Panc1 (cell line): Measurements from ENCODE around the gene TCP10L. TPM values are rescaled to one million over a fixed set of nuclear protein-coding genes. Genes with fewer than 3 reads are reported as not detected.
"Not testable (repeated sequence)": the region's sequence is repeated elsewhere in the genome, so short reads cannot be mapped to it uniquely, and the experiment has no call there.

Experiments used
- ATAC-seq: fragments of 200-7000 bp; cut with Tn5 transposase; 2 replicates; pipeline ENCODE4 v1.9.1; 2020; ENCODE audit warnings: mild to moderate bottlenecking, moderate library complexity
- BruUV-seq: library from RNA; stranded (reverse); fragments of 400-500 nt; replicated peaks from 2 replicates; lab custom pipeline; 2021; lab: Mats Ljungman, UMichigan
- CTCF ChIA-PET: fragments of 300-600 bp; sonication (Branson Sonifier 250); formaldehyde crosslinking; loops from one replicate; lab custom pipeline; 2022; ENCODE audit warnings: antibody characterized with exemption; lab: Charles Lee
- POLR2A ChIA-PET: fragments of 300-600 bp; sonication (Branson Sonifier 250); formaldehyde crosslinking; loops from one replicate; lab custom pipeline; 2022; ENCODE audit warnings: antibody characterized with exemption; lab: Charles Lee
- DNase-seq: peaks from one replicate; pipeline ENCODE4 v3.0.0-alpha.2; 2010; ENCODE audit warnings: low read depth, low spot score
- H3K27ac ChIP-seq: 2 replicates; pipeline ENCODE4 v1.5.1; 2011; ENCODE audit warnings: mild to moderate bottlenecking, low read length, inconsistent platforms
- H3K27me3 ChIP-seq: fragments of 200-500 bp; sonication (Bioruptor generic); 2 replicates; pipeline ENCODE4 v1.6.0; 2014; ENCODE audit warnings: low read length, inconsistent platforms; ENCODE audit not compliant: control insufficient read depth, insufficient read depth
- H3K36me3 ChIP-seq: fragments of 200-500 bp; sonication (Bioruptor generic); 2 replicates; pipeline ENCODE4 v1.5.1; 2014; ENCODE audit warnings: inconsistent platforms, mild to moderate bottlenecking, low read length, moderate library complexity; ENCODE audit not compliant: control insufficient read depth, insufficient read depth
- H3K4me1 ChIP-seq: 2 replicates; pipeline ENCODE4 v1.5.1; 2011; ENCODE audit warnings: inconsistent platforms, mild to moderate bottlenecking, low read length, moderate library complexity; ENCODE audit not compliant: control insufficient read depth, insufficient read depth
- H3K4me3 ChIP-seq, 2 experiments: 2 replicates each; pipeline ENCODE4 v1.5.1; 2011 to 2012; ENCODE audit warnings: low read depth in 2 of 2, low read length in 2 of 2, mild to moderate bottlenecking in 2 of 2, inconsistent platforms in 1 of 2, moderate library complexity in 1 of 2
- H3K9me3 ChIP-seq: fragments of 200-500 bp; sonication (Bioruptor generic); 2 replicates; pipeline ENCODE4 v1.5.1; 2014; ENCODE audit warnings: low read depth, mild to moderate bottlenecking, inconsistent platforms, low read length, moderate library complexity; ENCODE audit not compliant: control insufficient read depth, insufficient read depth
- CTCF ChIP-seq: fragments of 450-650 bp; IDR thresholded peaks from 2 replicates; pipeline ENCODE4 v1.5.1; 2017; ENCODE audit warnings: mild to moderate bottlenecking
- POLR2AphosphoS5 ChIP-seq: IDR thresholded peaks from 2 replicates; pipeline ENCODE4 v1.6.1; 2012; ENCODE audit warnings: mild to moderate bottlenecking, low read depth, low read length, moderate library complexity
- REST ChIP-seq, 2 experiments: IDR thresholded peaks; 2 replicates each; pipeline ENCODE4 v1.6.1; 2011 to 2012; ENCODE audit warnings: low read depth in 2 of 2, control low read depth in 1 of 2, low read length in 1 of 2, mild to moderate bottlenecking in 1 of 2, moderate library complexity in 1 of 2; ENCODE audit not compliant: insufficient read depth in 1 of 2
- SIN3A ChIP-seq: IDR thresholded peaks from 2 replicates; pipeline ENCODE4 v1.6.1; 2012; ENCODE audit warnings: low read depth, mild to moderate bottlenecking, low read length, moderate library complexity, borderline replicate concordance; ENCODE audit not compliant: insufficient read depth
- TCF7L2 ChIP-seq: IDR thresholded peaks from 2 replicates; pipeline ENCODE4 v1.6.1; 2011; ENCODE audit warnings: mild to moderate bottlenecking, low read depth, low read length, inconsistent platforms
- in situ Hi-C: cut with HindIII; loops from 2 replicates; pipeline ENCODE4 v1.10.0; 2016; ENCODE audit warnings: low sequenced_read_pairs, low pct_unique_long_range_greater_than_20kb
- intact Hi-C: fragments of 100-400 bp; cut with micrococcal nuclease; formaldehyde crosslinking; loops from one replicate; pipeline ENCODE4 v1.10.0; 2022; ENCODE audit not compliant: unreplicated experiment
- total RNA-seq: library from RNA; stranded (reverse); gene quantifications from one replicate; pipeline ENCODE4 v1.2.1, GENCODE V29; 2021; ENCODE audit not compliant: unreplicated experiment

Gene TCP10L
- total RNA-seq, 1 experiment from 2014 or later = 0.57 TPM

DNA sequence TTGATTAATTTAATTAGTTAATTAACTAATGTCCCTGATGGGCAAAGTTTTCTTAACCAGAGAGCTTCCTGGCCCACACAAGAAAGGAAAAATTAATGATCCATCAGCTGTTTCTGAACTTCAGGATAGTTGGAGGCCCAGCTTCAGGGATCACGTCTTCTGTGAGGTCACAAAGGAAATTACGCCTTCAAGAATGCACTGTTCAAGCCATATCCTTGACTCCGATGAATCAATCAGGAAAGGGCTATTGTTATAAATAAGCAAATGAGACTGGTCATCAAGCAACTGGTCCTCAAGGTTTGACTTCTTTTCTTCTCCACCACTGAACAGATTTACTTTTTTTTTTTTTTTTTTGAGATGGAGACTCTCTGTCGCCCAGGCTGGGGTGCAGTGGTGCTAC, 40.6 kb downstream of the TCP10L start:
- intact Hi-C loops (no loop called here), in situ Hi-C loops (no loop called here)
- ChIA-PET POLR2A (interaction anchor here (0.6 kb wide), 1 partner anchor 50 kb away, joined by 6 read pairs; no protein-coding TSS in a partner anchor), CTCF (no interaction called here)
- H3K4me3 ChIP-seq = no peak overlapping the region
- no peak overlapping the region for H3K27ac ChIP-seq
- H3K27me3 ChIP-seq = no peaks in the 10 kb centered on the region
- ATAC-seq (no peak), DNase-seq (no peak)
- no TSS peak for BruUV-seq
- no peaks in the 10 kb centered on the region for H3K36me3 ChIP-seq
- H3K4me1 ChIP-seq = no peaks in the 10 kb centered on the region
- no peaks in the 10 kb centered on the region for H3K9me3 ChIP-seq
- no peak for TF ChIP-seq POLR2AphosphoS5
- no peak for TF ChIP-seq REST (IDR thresholded peaks at IDR 0.05; ENCODE audit: insufficient read depth in 1 of 2, low read depth in 2 of 2, low read length in 1 of 2)
- TF ChIP-seq SIN3A = no peak
- no peak for TF ChIP-seq TCF7L2
- no peak for TF ChIP-seq CTCF

DNA sequence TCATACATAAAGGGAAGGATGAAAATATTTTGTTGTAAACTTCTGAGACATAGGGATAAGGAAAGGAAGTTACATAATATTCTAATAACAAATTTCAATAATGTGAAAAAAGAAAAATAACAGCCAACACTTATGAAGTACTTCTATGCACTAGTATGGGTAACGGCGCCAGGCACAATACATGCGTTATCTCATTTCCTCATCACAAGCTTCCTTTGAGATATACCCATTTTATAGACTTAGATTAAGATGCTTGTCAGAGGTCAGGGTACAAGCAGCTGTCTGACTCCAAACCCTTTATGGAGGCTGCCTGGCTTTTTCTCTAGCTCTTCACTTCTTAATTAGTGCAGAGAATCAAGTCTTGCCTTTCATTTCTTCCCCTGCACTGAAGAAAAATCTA, 41.3 kb downstream of the TCP10L start:
- in situ Hi-C loops (no loop called here), intact Hi-C loops (no loop called here)
- H3K27me3 ChIP-seq = no peaks in the 10 kb centered on the region
- ChIA-PET POLR2A (interaction anchor here (0.6 kb wide), 1 partner anchor 49 kb away, joined by 6 read pairs; no protein-coding TSS in a partner anchor), CTCF (no interaction called here)
- H3K9me3 ChIP-seq = no peaks in the 10 kb centered on the region
- no peak for DNase-seq
- no peak overlapping the region for H3K4me3 ChIP-seq
- H3K27ac ChIP-seq = no peak overlapping the region
- BruUV-seq = no TSS peak
- no peaks in the 10 kb centered on the region for H3K4me1 ChIP-seq
- ATAC-seq = no peak
- TF ChIP-seq TCF7L2 (no peak), REST (IDR thresholded peaks at IDR 0.05; ENCODE audit: insufficient read depth in 1 of 2, low read depth in 2 of 2, low read length in 1 of 2) (no peak), CTCF (no peak), SIN3A (no peak), POLR2AphosphoS5 (no peak)
- no peaks in the 10 kb centered on the region for H3K36me3 ChIP-seq

- in situ Hi-C loops, H3K36me3 ChIP-seq, intact Hi-C loops, H3K27ac ChIP-seq, DNase-seq, CTCF ChIA-PET, ATAC-seq, H3K27me3 ChIP-seq, H3K4me3 ChIP-seq, H3K4me1 ChIP-seq, BruUV-seq, H3K9me3 ChIP-seq, POLR2A ChIA-PET: not testable (repeated sequence)
Observed at GRCh38 chr21:32543056-32543455, 42.3 kb downstream of the TCP10L start.
